Bronchial epithelial cell (primary cell): ENCODE results near the gene RADIL. TPM values are rescaled to one million over a fixed set of nuclear protein-coding genes. Genes with fewer than 3 reads are reported as not detected.

ENCODE experiments used
- DNase-seq: peaks from one replicate; pipeline ENCODE4 v3.0.0-alpha.2; 2010; ENCODE audit warnings: low read depth
- FAIRE-seq: peaks from 2 replicates; lab custom pipeline; 2011; peaks lifted over from hg19 to GRCh38; lab: Jason Lieb, UNC
- H3K27me3 ChIP-seq: 2 replicates; pipeline ENCODE4 v1.5.1; 2011; ENCODE audit warnings: low read length; ENCODE audit not compliant: control insufficient read depth, insufficient read depth
- H3K36me3 ChIP-seq: 2 replicates; pipeline ENCODE4 v1.5.1; 2011; ENCODE audit warnings: low read length; ENCODE audit not compliant: control insufficient read depth, insufficient read depth
- H3K4me3 ChIP-seq: 2 replicates; pipeline ENCODE4 v1.5.1; 2011; ENCODE audit warnings: mild to moderate bottlenecking, low read depth, low read length, control low read depth
- total RNA-seq: library from RNA; depleted of rRNA; stranded (reverse); fragments of >200 nt; gene quantifications from 2 replicates; pipeline ENCODE4 v1.2.1, GENCODE V29; 2014
- TF ChIP-seq, protein P1 (sequence below): IDR thresholded peaks from 2 replicates; pipeline ENCODE4 v1.5.1; 2011; ENCODE audit warnings: mild to moderate bottlenecking, moderate library complexity, low read length, control low read depth, inconsistent platforms; ENCODE audit not compliant: insufficient read depth, severe bottlenecking

The RADIL gene, protein sequence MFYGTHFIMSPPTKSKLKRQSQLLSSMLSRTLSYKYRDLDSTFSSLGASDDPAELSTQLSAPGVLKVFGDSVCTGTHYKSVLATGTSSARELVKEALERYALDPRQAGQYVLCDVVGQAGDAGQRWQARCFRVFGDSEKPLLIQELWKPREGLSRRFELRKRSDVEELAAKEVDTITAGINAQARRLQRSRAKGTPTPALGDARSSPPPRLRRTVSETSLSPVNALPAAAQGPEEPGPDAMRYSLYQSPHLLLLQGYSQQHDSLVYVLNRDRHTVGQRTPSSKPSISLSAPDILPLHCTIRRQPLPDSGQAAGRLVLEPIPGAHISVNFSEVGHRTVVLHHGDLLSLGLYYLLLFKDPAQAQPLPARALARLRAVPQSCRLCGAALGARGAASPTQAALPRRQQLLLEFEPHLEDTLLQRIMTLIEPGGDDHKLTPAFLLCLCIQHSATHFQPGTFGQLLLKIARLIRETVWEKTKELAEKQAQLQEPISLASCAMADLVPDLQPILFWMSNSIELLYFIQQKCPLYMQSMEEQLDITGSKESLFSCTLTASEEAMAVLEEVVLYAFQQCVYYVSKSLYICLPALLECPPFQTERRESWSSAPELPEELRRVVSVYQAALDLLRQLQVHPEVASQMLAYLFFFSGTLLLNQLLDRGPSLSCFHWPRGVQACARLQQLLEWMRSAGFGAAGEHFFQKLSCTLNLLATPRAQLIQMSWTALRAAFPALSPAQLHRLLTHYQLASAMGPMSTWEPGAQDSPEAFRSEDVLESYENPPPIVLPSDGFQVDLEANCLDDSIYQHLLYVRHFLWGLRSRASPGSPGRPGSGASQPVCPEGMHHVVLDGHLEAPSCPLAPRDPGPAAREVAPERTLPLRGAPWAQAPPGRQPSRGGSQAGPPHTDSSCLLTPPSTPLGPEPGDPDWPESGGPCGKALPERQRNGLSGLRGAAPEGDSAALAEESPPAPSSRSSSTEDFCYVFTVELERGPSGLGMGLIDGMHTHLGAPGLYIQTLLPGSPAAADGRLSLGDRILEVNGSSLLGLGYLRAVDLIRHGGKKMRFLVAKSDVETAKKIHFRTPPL
- total RNA-seq = under 0.01 TPM in 1 of 2 replicates, not detected in the other

DNA sequence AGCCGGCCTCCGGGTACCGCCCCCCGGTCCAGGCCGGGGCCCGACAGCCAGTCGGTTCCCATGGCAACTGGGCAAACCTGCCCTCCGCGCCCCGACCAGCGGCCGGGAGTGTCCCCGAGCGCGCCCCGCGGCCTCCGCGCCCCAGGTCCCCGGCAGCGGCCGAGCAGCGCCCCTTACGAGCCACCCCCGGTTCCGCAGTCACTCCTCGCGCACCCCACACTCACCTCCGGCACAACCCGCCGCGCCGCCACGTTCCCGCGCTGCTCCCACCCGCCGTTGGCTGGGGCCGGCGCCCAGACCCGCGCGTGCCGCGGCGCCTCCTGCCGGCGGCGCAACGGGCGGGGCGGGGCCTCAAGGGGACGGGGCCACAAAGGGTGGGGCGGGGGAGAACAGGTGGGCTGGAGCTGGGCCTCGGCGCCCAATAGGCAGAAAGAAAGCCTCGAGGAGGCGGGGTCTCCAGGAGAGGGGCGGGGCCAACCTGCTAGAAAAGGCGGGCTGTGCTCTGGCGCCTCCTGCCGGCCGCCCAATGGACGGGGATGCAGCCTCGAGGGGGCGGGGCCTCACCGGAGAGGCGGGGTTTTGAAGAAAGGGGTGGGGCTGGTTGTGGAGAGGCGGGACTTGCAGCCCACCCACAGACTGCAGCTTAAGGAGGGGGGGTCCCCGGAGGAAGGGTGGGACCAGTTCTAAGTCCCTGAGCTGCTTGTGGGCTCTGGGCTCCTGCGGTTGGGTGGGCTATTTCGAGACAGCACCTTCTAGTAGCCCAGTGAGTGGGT, at the start of gene RADIL:
RADIL (minus strand) TSS at position 345 of the 773 bp plus-strand sequence. CDS start 5,577 bp downstream, outside the sequence.
- Histone ChIP-seq H3K27me3 (no peaks in the 10 kb centered on the region), H3K4me3 (no peak within 1 kb of the TSS), H3K36me3 (no peaks in the 10 kb centered on the region)
- FAIRE-seq (no peak), DNase-seq (peak; percentile 41)
- TF ChIP-seq, protein P1, sequence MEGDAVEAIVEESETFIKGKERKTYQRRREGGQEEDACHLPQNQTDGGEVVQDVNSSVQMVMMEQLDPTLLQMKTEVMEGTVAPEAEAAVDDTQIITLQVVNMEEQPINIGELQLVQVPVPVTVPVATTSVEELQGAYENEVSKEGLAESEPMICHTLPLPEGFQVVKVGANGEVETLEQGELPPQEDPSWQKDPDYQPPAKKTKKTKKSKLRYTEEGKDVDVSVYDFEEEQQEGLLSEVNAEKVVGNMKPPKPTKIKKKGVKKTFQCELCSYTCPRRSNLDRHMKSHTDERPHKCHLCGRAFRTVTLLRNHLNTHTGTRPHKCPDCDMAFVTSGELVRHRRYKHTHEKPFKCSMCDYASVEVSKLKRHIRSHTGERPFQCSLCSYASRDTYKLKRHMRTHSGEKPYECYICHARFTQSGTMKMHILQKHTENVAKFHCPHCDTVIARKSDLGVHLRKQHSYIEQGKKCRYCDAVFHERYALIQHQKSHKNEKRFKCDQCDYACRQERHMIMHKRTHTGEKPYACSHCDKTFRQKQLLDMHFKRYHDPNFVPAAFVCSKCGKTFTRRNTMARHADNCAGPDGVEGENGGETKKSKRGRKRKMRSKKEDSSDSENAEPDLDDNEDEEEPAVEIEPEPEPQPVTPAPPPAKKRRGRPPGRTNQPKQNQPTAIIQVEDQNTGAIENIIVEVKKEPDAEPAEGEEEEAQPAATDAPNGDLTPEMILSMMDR = peak; percentile 56

DNA sequence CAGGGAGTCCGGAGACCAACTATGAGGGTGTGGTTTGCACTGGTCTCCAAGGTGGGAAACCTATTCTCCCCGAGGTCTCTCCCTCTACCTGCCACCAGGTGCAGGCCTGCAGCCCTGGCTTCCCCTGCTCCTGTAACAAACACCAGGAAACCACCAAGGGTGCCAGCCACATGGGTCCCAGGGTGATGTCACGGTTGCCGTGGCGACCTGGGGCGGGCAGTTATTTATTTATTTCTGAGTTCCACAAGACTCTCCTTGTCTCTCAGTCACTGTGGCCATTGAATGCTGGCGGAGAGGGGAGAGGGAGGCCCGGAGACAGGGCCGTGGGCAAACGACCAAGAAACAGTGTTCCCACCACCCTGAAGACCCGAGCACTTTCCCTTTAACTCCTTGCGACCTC, 48.4 kb upstream of the RADIL start:
- TF ChIP-seq, protein P1 = no peak
- H3K4me3 ChIP-seq = no peak overlapping the region
- DNase-seq (no peak), FAIRE-seq (no peak)
- H3K36me3 ChIP-seq = no peaks in the 10 kb centered on the region
- H3K27me3 ChIP-seq = no peaks in the 10 kb centered on the region

DNA sequence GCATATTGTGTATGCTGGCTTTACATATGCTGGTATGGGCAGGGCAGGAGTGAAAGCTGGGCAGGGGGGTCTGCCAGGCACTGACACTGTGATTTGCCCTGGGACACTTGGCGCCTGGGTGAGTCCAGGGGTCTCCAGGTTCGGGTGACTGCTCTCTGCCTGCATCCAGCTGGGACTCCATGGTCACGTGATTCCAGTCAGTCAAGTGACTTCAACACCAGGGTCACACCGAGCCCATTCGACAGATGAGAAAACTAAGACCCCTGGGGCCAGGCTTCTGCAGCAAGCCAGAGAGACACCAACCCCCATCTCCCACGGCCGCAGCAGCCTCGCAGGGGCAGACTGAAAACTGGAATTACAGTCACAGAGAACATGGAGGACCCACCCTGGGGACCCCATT, 45.5 kb upstream of the RADIL start:
- H3K4me3 ChIP-seq = no peak overlapping the region
- FAIRE-seq = no peak
- no peaks in the 10 kb centered on the region for H3K27me3 ChIP-seq
- DNase-seq = no peak
- no peaks in the 10 kb centered on the region for H3K36me3 ChIP-seq
- TF ChIP-seq, protein P1 = no peak

DNA sequence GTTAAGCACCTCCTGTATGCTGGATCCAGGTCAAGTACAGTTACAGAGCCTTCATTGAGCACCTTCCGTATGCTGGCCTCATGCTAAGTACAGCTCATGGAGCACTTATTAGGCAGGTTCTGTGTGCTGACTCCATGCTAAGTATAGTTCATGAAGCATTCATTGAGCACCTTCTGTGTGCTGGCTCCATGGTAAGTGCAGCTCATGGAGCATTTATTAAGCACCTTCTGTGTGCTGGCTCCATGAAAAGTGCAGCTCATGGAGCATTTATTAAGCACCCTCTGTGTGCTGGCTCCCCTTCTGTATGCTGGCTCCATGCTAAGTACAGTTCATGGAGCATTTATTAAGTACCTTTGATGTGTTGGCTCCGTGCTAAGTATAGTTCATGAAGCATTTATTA, 44.9 kb upstream of the RADIL start:
- H3K27me3 ChIP-seq = no peaks in the 10 kb centered on the region
- no peak overlapping the region for H3K4me3 ChIP-seq
- H3K36me3 ChIP-seq = no peaks in the 10 kb centered on the region
- TF ChIP-seq, protein P1 = no peak
- FAIRE-seq = no peak
- DNase-seq = no peak
